Measurements from ENCODE around the gene QRFP.

The QRFP gene

DNA sequence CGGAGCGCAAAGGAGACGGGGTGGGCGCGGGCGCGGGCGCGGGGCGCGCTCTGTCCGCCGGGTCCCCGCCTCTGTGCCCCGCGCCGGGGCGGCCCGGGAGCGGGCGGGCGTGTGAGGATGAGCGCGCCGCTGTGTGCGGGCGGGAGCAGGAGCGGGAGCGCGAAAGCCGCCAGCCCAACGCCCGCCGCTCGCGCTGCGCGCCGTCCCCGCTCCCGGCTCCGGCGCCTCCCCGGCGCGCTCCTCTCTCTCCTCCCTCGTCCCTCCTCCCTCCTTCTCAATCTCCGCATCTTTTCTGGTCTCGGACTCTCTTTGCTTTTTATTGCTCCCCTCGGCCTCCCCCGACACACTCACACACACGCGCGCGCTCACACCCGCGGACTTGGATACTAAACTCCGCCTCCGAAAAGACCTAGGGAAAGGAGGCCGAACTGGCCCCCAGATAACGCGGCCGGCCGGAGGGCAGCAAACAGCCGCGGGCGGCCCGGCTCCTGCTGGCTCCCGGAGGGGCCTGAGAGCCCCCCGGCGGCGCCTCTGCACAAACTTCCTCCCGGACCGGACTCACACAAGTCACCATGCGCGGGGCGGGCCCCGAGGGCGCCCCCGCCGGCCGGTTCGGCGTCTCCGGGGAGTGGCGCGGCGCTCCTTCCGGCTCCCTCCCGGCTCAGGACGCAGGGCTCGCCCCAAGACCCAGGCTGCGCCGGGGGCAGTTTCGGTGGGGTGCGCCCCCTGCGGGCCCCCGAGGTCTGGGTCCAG lies 42.2 kb upstream of the QRFP start, which contains the start of gene FIBCD1:
Gene FIBCD1 (minus strand): TSS at position 596 of the 753 bp plus-strand sequence. CDS start 640 bp downstream, outside the sequence.
- no peak for TF ChIP-seq EZH2 (IDR thresholded peaks at IDR 0.05; ENCODE audit: borderline replicate concordance, low read depth, low read length, severe bottlenecking)
- TF ChIP-seq, protein P1, sequence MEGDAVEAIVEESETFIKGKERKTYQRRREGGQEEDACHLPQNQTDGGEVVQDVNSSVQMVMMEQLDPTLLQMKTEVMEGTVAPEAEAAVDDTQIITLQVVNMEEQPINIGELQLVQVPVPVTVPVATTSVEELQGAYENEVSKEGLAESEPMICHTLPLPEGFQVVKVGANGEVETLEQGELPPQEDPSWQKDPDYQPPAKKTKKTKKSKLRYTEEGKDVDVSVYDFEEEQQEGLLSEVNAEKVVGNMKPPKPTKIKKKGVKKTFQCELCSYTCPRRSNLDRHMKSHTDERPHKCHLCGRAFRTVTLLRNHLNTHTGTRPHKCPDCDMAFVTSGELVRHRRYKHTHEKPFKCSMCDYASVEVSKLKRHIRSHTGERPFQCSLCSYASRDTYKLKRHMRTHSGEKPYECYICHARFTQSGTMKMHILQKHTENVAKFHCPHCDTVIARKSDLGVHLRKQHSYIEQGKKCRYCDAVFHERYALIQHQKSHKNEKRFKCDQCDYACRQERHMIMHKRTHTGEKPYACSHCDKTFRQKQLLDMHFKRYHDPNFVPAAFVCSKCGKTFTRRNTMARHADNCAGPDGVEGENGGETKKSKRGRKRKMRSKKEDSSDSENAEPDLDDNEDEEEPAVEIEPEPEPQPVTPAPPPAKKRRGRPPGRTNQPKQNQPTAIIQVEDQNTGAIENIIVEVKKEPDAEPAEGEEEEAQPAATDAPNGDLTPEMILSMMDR (IDR thresholded peaks at IDR 0.05; ENCODE audit: borderline replicate concordance, extremely low read depth, low read length, poor library complexity, severe bottlenecking): no peak
- no peaks in the 10 kb centered on the region for H3K79me2 ChIP-seq (ENCODE audit: insufficient read depth, low read length)
- DNase-seq: no peak
- peaks cover 4% of the 10 kb centered on the region for H4K20me1 ChIP-seq (ENCODE audit: insufficient read depth, low read length)
- H3K4me3 ChIP-seq (ENCODE audit: low read depth in 1 of 2, low read length in 2 of 2): no peak within 1 kb of the TSS
- H2AFZ ChIP-seq (ENCODE audit: low read depth, low read length): no peak within 1 kb of the TSS
- no peaks in the 10 kb centered on the region for H3K36me3 ChIP-seq (ENCODE audit: insufficient read depth, low read length)
- no peaks in the 10 kb centered on the region for H3K9me3 ChIP-seq (ENCODE audit: insufficient read depth, low read length, severe bottlenecking)
- no peaks in the 10 kb centered on the region for H3K27me3 ChIP-seq (ENCODE audit: insufficient read depth, low read length, poor library complexity)
- H3K27ac ChIP-seq (ENCODE audit: low read length): no peak within 1 kb of the TSS
- H3K4me2 ChIP-seq (ENCODE audit: insufficient read depth, low read length): no peak within 1 kb of the TSS
- no peak within 1 kb of the TSS for H3K9ac ChIP-seq (ENCODE audit: low read depth, low read length)
- no peak for ATAC-seq (ENCODE audit: insufficient read depth, low read depth)
- no peaks in the 10 kb centered on the region for H3K4me1 ChIP-seq (ENCODE audit: insufficient read depth, low read length)

DNA sequence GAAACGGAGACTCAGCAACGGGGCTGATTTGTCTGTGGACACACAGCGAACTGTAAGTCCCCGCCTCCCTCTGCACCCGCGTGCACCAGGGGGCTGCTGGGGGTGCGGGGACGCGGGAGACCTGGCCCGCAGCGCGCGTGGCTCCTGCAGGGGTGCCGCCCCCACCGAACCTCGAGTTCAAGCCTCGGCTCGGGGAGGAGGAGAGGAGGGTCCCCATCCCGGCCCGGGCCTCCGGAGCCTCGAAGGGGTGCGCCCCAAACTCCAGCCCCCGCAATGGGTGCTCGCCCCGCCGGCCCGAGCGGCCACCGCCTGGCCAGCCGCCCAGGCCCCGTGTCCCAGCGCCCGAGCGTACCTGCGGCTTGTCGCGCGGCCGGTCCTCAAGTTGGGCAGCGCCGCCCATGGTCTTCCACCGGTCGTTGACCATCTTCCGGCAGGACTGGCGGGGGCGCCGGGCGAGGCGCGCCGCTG lies 41.6 kb upstream of the QRFP start:
- no peaks in the 10 kb centered on the region for H3K27me3 ChIP-seq (ENCODE audit: insufficient read depth, low read length, poor library complexity)
- peaks cover 4% of the 10 kb centered on the region for H4K20me1 ChIP-seq (ENCODE audit: insufficient read depth, low read length)
- no peak overlapping the region for H3K4me3 ChIP-seq (ENCODE audit: low read depth in 1 of 2, low read length in 2 of 2)
- no peak overlapping the region for H3K9ac ChIP-seq (ENCODE audit: low read depth, low read length)
- TF ChIP-seq, protein P1 (IDR thresholded peaks at IDR 0.05; ENCODE audit: borderline replicate concordance, extremely low read depth, low read length, poor library complexity, severe bottlenecking): no peak
- no peak for TF ChIP-seq EZH2 (IDR thresholded peaks at IDR 0.05; ENCODE audit: borderline replicate concordance, low read depth, low read length, severe bottlenecking)
- no peak overlapping the region for H3K27ac ChIP-seq (ENCODE audit: low read length)
- H3K36me3 ChIP-seq (ENCODE audit: insufficient read depth, low read length): no peaks in the 10 kb centered on the region
- no peaks in the 10 kb centered on the region for H3K4me1 ChIP-seq (ENCODE audit: insufficient read depth, low read length)
- H2AFZ ChIP-seq (ENCODE audit: low read depth, low read length): no peak overlapping the region
- no peak for ATAC-seq (ENCODE audit: insufficient read depth, low read depth)
- no peak for DNase-seq
- H3K79me2 ChIP-seq (ENCODE audit: insufficient read depth, low read length): no peaks in the 10 kb centered on the region
- H3K4me2 ChIP-seq (ENCODE audit: insufficient read depth, low read length): no peak overlapping the region
- H3K9me3 ChIP-seq (ENCODE audit: insufficient read depth, low read length, severe bottlenecking): no peaks in the 10 kb centered on the region

DNA sequence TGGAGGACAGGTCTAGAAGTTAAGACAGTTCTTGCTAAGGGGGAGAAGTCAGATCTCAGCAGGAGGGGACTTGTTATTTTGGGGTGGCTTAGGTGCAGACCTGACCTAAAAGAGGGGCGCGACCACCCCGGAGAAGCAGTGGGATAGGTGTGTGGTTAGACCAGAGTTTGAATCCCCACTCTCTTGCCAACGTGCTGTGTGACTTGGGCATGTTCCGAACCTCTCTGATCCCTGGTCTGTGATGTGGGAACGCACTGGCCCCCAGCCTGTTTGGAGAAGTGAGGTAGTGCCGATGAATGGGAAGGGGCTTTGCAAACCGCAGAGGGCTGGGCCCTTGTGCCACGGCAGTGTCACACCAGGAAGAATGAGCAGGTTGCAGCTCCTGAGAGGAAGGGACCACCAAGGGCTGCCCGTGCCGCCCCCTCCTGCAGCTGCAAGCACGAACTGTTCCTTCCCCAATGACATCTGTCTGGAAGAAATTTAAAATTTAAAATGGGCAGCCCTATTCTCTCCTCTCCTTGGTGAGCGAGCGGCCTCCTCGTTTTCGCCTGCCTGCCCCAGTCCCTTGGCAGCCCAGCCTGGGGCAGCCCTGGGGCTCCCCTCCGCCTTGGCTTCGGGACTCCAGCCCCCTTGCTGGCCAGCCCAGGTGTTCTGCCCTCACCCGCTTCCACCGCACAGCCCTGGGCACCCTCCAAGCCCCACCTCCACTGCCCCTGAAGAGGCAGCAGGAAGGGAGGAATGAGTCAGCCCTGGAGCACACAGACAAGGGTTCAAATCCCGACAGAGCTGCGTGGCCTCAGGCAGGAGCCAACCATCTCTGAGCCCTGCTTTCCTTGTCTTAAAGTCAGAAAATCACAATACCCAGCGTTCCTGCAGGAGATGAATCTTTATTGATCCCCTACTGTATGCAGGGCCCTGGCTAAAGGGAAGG lies 40.8 kb upstream of the QRFP start:
- peaks cover 4% of the 10 kb centered on the region for H4K20me1 ChIP-seq (ENCODE audit: insufficient read depth, low read length)
- no peaks in the 10 kb centered on the region for H3K4me1 ChIP-seq (ENCODE audit: insufficient read depth, low read length)
- no peak overlapping the region for H3K27ac ChIP-seq (ENCODE audit: low read length)
- no peak overlapping the region for H3K4me2 ChIP-seq (ENCODE audit: insufficient read depth, low read length)
- no peaks in the 10 kb centered on the region for H3K36me3 ChIP-seq (ENCODE audit: insufficient read depth, low read length)
- H3K79me2 ChIP-seq (ENCODE audit: insufficient read depth, low read length): no peaks in the 10 kb centered on the region
- H2AFZ ChIP-seq (ENCODE audit: low read depth, low read length): no peak overlapping the region
- ATAC-seq (ENCODE audit: insufficient read depth, low read depth): no peak
- H3K9me3 ChIP-seq (ENCODE audit: insufficient read depth, low read length, severe bottlenecking): no peaks in the 10 kb centered on the region
- H3K4me3 ChIP-seq (ENCODE audit: low read depth in 1 of 2, low read length in 2 of 2): no peak overlapping the region
- TF ChIP-seq EZH2 (IDR thresholded peaks at IDR 0.05; ENCODE audit: borderline replicate concordance, low read depth, low read length, severe bottlenecking): no peak
- TF ChIP-seq, protein P1 (IDR thresholded peaks at IDR 0.05; ENCODE audit: borderline replicate concordance, extremely low read depth, low read length, poor library complexity, severe bottlenecking): no peak
- no peak overlapping the region for H3K9ac ChIP-seq (ENCODE audit: low read depth, low read length)
- peaks cover 1% of the 10 kb centered on the region for H3K27me3 ChIP-seq (ENCODE audit: insufficient read depth, low read length, poor library complexity)
- no peak for DNase-seq

All from DND-41 (cell line).